H54 (cell line): ENCODE data around the gene CALML4.
"Not testable (repeated sequence)": the region's sequence is repeated elsewhere in the genome, so short reads cannot be mapped to it uniquely, and the experiment has no call there.

Source experiments
- DNase-seq: peaks from one replicate; pipeline ENCODE4 v3.0.0; 2011; ENCODE audit warnings: low spot score, mixed read lengths; ENCODE audit not compliant: insufficient read length
- FAIRE-seq: peaks from 3 replicates; lab custom pipeline; 2011; peaks lifted over from hg19 to GRCh38; lab: Jason Lieb, UNC
- POLR2A ChIP-seq: IDR thresholded peaks from 2 replicates; pipeline ENCODE4 v1.6.1; 2011; ENCODE audit warnings: low read depth, mild to moderate bottlenecking, low read length

The CALML4 gene

GRCh38 chr15:68220489-68220888, 15.4 kb upstream of the CALML4 start:
- DNase-seq (no peak), FAIRE-seq (no peak)
- TF ChIP-seq POLR2A: no peak

DNA sequence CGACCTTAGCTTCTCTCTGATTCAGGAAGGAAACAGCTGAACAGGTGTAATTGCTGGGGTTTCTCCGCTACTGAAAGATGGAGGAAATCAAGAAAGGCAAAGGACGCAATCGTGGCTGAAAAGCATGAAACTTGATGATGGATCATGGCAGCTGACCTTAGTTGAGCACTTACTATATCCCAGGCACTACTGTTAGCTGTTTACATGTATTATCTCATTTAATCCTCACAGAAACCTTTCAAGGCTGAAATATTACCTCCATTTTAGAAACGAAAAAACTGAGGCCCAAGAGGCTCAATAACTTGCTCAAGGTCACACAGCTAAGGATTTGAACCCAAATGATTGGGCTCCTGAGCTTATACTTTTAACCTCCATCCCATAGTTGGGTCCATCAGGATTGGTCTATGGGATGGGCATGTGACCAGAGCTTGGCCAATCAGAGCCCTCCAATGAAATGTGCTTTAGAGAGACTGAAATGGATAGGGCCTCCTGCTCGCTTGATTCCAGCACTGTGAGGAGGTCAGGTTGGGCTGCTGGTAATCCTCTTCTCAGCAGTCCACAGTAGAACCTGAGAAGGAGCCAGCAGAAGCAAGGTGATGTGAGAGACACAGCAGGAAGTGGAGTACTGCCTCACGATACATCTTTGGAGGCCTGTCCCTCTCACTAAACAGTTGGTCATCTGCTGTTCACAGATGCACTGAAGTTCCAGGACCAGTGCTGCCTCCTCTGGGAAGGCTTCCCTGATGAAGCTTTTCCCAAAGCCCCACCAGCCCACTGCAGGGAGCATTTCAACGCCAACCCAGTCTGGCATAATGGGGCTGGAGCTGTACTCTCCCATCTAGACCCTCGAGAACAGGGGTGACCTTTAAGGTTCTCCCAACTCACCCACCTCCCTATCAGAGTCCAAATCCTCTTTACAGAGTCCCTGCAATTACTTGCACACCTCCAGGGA, 14.0 kb upstream of the CALML4 start:
- DNase-seq (no peak), FAIRE-seq (no peak)
- no peak for TF ChIP-seq POLR2A

GRCh38 chr15:68218331-68218730, 13.2 kb upstream of the CALML4 start:
- no peak for FAIRE-seq

DNA sequence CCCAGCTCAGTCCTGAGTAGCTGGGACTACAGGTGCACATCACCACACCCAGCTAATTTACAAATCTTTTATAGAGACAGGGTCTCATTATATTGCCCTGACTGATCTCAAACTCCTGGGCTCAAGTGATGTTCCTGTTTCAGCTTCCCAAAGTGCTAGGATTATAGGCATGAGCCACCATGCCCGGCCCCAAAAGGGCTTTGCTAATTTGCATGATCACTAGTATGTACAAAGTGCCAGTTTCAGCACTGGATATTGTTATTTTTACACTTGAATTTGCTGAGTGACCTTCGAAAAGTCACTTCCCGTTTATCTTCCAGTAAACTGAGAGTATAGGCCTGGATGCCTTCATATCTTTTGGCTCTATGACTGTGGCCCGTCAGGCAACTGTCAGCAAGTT, 12.2 kb upstream of the CALML4 start:
- FAIRE-seq: no peak
- DNase-seq: no peak
- no peak for TF ChIP-seq POLR2A

More at GRCh38 chr15:68218331-68218730, 13.2 kb upstream of the CALML4 start:
- DNase-seq: no peak
- TF ChIP-seq POLR2A: no peak

DNA sequence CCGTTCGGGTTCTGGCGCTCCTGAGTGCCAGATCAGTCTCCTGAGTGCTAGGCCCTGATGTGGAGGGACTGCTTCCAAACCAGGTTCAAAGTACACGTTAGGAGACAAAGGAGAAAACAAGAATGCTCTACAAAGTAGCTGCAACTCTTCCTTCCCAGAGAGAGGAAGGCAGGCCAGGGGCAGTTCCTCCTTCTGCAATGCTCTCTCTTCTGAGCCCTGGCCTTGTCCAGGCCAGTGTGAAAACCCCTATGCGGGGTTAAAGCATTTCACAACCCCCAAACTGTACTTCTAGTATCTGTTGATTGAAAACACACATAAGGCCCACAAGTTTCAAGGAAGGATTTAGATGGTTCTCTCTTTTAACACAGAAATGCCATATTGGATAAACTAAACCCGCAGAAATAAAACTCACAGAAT, 9.7 kb upstream of the CALML4 start:
- no peak for FAIRE-seq
- no peak for TF ChIP-seq POLR2A
- DNase-seq: no peak

- no peak for TF ChIP-seq POLR2A
- no peak for DNase-seq
- no peak for FAIRE-seq
Observed at GRCh38 chr15:68213991-68214837, 9.1 kb upstream of the CALML4 start.

GRCh38 chr15:68213491-68213845, 8.3 kb upstream of the CALML4 start:
- not testable (repeated sequence) for FAIRE-seq

GRCh38 chr15:68211656-68212320, 6.7 kb upstream of the CALML4 start:
- DNase-seq (no peak), FAIRE-seq (no peak)
- TF ChIP-seq POLR2A: no peak

More at GRCh38 chr15:68213491-68213845, 8.3 kb upstream of the CALML4 start:
- DNase-seq: not testable (repeated sequence)

DNA sequence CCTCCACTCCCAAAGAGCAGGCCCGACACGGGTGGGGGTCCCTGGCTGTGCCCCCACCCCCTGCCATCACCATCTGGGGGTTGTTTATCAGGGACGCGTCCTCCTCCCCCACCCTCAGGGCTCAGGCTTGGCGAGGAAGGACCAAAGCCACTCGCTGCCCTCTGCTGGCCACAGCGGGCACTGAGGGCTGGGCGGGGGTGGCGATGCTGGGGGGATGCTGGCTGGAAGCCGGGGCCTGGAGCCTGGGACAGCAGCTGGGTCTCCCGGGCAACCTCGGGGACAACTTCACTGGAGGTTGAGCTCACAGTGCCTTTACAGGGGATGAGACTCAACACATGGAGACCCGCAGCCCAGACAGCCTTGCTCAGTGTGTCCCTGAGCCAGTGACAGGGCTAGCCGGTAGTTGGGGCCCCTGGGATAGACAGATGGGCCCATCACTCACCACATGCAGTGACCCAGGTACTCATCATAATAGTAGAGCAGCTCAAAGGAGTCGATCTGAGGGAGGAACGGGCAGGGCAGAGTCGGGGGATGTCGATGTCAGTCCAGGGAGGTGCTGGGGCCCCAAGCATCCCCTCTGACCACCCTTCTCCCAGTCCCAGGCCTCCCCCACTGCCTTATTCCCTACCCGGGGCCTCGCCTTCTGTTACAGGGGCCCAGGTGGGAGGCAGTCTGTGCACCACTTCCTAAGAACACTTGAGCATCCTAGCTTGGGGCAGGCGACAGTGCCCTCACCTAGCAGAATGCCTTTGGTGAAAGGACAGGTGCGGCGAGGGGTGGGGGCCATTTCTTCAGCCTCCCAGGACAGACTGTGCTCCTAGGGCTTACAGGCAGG, 5.9 kb upstream of the CALML4 start:
- FAIRE-seq (no peak), DNase-seq (peak; percentile 26)
- no peak for TF ChIP-seq POLR2A

DNA sequence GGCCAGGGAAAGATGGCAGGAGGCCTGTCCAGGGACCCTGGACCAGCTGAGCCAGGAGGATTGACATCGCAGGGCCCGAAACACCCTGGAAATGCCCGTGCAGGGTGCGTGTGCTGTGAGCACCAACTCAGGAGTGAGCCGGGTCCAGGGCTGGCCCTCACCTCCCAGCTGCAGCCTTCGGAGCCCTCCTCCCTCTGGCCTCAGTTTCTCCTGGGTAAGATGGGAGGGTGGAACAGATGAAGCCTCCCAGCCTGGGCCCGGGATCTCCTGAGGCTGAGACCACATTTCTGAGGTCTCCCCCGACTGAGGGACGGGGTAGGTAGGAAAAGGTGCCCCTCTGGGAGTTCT, 5.3 kb upstream of the CALML4 start:
- no peak for TF ChIP-seq POLR2A
- FAIRE-seq (no peak), DNase-seq (no peak)

DNA sequence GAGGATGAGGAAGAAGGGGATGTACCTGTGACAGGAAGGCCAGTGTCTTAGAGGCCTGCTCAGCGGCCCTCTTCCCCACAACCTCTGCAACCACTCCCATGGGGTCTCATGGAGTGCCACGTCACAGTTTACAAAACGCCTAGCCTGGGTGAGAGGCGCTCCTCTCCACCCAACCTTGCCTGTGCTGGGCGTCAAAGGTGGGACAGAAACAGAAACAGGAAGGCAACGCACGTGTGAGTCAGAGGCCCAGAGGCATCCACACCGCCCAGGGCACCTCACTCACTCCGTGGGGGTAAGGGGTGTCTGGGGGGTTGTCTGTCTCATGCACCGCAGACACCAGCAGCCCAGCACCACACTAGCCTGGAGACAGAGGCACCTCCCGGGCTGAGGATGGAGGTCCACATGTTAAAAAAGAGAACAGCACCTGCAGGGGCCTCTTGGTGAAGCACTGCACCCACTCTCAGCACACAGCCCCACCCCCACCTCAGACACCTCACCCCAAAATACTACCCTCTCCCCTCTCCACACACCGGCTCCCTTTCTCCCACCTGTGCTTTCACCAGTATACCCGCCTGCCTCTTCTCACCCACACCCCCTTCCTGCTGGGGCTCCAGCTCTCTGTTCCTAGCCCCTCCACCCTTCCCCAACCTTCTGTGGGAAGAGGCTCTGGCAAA, 4.7 kb upstream of the CALML4 start:
- FAIRE-seq (no peak), DNase-seq (no peak)
- no peak for TF ChIP-seq POLR2A

GRCh38 chr15:68209272-68209671, 4.1 kb upstream of the CALML4 start:
- no peak for DNase-seq
- TF ChIP-seq POLR2A: no peak
- FAIRE-seq: no peak
